ENCODE data around the gene TSR1.

TSR1 gene

DNA sequence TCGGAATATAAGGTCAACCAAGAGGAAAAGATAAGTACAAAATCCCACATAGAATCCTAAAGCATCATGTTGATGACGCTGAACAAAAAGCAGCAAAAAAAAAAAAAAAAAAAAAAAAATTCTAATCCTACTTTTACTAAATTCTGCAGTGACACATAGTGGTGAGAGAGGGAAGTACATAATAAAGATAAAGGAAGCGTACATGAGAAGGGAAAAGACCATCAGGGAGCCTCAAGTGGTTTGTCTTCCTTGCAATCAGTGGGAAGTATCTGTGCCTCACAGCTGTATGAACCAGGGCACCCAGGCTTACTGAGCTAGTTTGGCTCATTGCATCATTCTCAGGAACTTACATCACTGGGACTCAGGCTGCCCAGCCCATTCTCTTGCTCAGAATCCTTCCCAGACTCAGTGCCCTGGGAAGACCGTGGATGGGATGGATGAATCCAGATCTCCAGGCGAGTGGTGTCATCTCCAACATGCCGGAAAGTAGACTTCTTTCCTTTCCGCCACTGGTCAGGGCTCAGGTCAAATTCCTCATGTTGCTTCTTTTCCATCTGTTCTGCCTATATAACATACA lies 53.9 kb downstream of the TSR1 start:
- no peaks in the 10 kb centered on the region for H3K9me3 ChIP-seq (ENCODE audit: control insufficient read depth in 2 of 2, low read length in 2 of 2)
- H3K27ac ChIP-seq (ENCODE audit: low read length), result no peak overlapping the region
- no peaks in the 10 kb centered on the region for H3K27me3 ChIP-seq (ENCODE audit: control insufficient read depth in 1 of 2, insufficient read depth in 2 of 2, low read length in 2 of 2)
- peaks cover 27 to 46% of the 10 kb centered on the region in 2 donors for H3K36me3 ChIP-seq (ENCODE audit: control insufficient read depth in 2 of 2, insufficient read depth in 2 of 2, low read length in 2 of 2)
- peaks cover 2% of the 10 kb centered on the region for H3K4me1 ChIP-seq (ENCODE audit: control insufficient read depth, insufficient read depth, low read length)
- no peak overlapping the region for H3K9ac ChIP-seq (ENCODE audit: low read length in 2 of 2)
- H3K4me3 ChIP-seq (ENCODE audit: low read length in 2 of 2), result no peak overlapping the region

DNA sequence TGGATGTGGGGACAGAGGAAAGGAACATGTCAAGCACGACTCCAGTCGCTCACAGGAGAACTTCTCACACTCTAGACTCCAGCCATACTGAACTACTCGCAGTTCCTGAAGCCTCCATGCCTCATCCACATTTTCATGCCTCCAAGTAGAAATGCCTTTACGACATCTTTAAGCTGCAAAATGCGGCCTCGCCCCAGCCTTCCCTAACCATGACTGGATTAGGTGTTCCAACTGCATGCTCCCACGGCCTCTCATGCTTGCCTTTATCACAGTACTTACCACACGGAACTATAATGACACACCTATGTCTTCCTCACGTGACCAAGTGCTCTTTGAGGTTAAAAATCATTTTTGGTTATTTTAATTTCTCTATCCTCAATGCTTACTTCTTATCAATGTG lies 56.5 kb downstream of the TSR1 start:
- H3K36me3 ChIP-seq (ENCODE audit: control insufficient read depth in 2 of 2, insufficient read depth in 2 of 2, low read length in 2 of 2), result peaks cover 22 to 46% of the 10 kb centered on the region in 2 donors
- no peaks in the 10 kb centered on the region for H3K9me3 ChIP-seq (ENCODE audit: control insufficient read depth in 2 of 2, low read length in 2 of 2)
- no peaks in the 10 kb centered on the region for H3K27me3 ChIP-seq (ENCODE audit: control insufficient read depth in 1 of 2, insufficient read depth in 2 of 2, low read length in 2 of 2)
- H3K4me1 ChIP-seq (ENCODE audit: control insufficient read depth, insufficient read depth, low read length), result peaks cover 2% of the 10 kb centered on the region
- no peak overlapping the region for H3K9ac ChIP-seq (ENCODE audit: low read length in 2 of 2)
- H3K27ac ChIP-seq (ENCODE audit: low read length), result no peak overlapping the region
- H3K4me3 ChIP-seq (ENCODE audit: low read length in 2 of 2), result no peak overlapping the region

DNA sequence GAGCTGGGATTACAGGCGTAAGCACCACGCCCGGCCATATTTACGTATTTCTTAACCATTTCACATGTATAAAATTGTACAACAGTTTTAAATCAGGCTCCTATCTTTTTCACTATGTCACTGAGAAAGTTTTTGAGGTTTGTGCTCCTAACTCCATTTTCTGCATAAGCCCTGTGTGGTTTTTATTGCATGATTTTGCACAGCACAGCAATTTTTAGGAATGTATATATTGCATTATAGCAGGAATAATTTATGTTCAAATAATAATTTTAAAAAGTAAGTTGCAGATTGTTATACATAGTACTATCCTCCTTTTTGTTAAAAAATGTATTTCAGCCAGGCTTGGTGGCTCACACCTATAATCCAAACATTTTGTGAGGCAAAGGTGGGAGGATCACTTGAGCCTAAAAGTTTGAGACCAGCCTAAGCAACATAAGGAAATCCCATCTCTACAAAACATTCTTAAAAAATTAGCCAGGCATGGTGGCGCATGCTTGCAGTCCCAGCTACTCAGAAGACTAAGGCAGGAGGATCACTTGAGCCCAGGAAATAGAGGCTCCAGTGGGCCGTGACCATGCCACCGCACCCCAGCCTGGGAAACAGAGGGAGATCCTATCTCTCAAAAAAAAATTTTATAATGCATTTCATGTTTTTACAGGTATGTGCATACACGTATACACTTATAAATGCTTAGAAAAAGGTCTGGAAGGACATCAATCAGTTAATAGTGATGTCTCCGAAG lies 58.7 kb downstream of the TSR1 start:
- peaks cover 15 to 31% of the 10 kb centered on the region in 2 donors for H3K36me3 ChIP-seq (ENCODE audit: control insufficient read depth in 2 of 2, insufficient read depth in 2 of 2, low read length in 2 of 2)
- H3K4me3 ChIP-seq (ENCODE audit: low read length in 2 of 2), result no peak overlapping the region
- H3K9ac ChIP-seq (ENCODE audit: low read length in 2 of 2), result no peak overlapping the region
- H3K27me3 ChIP-seq (ENCODE audit: control insufficient read depth in 1 of 2, insufficient read depth in 2 of 2, low read length in 2 of 2), result no peaks in the 10 kb centered on the region
- no peak overlapping the region for H3K27ac ChIP-seq (ENCODE audit: low read length)
- no peaks in the 10 kb centered on the region for H3K9me3 ChIP-seq (ENCODE audit: control insufficient read depth in 2 of 2, low read length in 2 of 2)
- H3K4me1 ChIP-seq (ENCODE audit: control insufficient read depth, insufficient read depth, low read length), result peaks cover 2% of the 10 kb centered on the region

DNA sequence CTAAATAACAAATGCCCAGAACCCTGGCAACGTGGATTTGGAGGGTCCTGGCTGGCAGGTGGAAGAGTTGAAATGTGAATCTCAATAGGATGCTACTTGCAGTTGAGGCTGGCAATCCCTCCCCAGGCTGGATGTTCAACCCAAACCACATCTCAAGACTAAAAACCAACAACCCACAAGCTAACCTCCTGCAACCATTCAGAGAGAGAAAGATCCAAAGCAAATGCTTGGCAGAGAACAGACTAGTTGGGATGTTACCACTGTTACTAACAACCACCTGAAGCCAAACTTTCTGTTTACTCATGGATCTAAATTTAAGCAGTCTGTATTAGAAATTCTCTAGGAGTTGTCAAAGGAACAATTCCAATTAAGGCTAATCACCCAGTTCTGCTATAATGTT lies 60.5 kb downstream of the TSR1 start:
- H3K36me3 ChIP-seq (ENCODE audit: control insufficient read depth in 2 of 2, insufficient read depth in 2 of 2, low read length in 2 of 2), result peaks cover 7 to 19% of the 10 kb centered on the region in 2 donors
- no peaks in the 10 kb centered on the region for H3K4me1 ChIP-seq (ENCODE audit: control insufficient read depth, insufficient read depth, low read length)
- H3K9ac ChIP-seq (ENCODE audit: low read length in 2 of 2), result no peak overlapping the region
- no peak overlapping the region for H3K4me3 ChIP-seq (ENCODE audit: low read length in 2 of 2)
- peak overlapping the region; percentile 2 for H3K27ac ChIP-seq (ENCODE audit: low read length)
- H3K9me3 ChIP-seq (ENCODE audit: control insufficient read depth in 2 of 2, low read length in 2 of 2), result no peaks in the 10 kb centered on the region
- no peaks in the 10 kb centered on the region for H3K27me3 ChIP-seq (ENCODE audit: control insufficient read depth in 1 of 2, insufficient read depth in 2 of 2, low read length in 2 of 2)

DNA sequence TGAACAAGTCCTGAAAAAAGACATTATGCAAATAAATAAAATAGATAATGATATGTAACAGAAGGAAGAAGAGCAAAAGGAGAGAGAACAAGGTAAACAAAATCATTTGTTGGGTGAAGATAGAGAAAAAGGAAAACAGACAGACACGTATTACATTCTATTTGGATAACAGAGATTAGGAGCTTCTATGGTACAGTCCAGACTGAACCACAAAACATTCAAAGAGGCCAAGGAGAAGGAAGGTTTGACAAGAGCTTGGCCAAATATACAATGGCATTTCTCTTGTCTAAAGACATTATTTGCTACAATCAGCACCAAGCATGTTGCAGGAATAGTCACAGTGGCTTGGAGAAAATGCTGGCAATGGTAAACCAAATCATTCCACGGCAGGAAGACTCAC lies 61.8 kb downstream of the TSR1 start:
- no peak overlapping the region for H3K9ac ChIP-seq (ENCODE audit: low read length in 2 of 2)
- no peak overlapping the region for H3K27ac ChIP-seq (ENCODE audit: low read length)
- no peaks in the 10 kb centered on the region for H3K9me3 ChIP-seq (ENCODE audit: control insufficient read depth in 2 of 2, low read length in 2 of 2)
- H3K4me1 ChIP-seq (ENCODE audit: control insufficient read depth, insufficient read depth, low read length), result no peaks in the 10 kb centered on the region
- no peaks in the 10 kb centered on the region for H3K27me3 ChIP-seq (ENCODE audit: control insufficient read depth in 1 of 2, insufficient read depth in 2 of 2, low read length in 2 of 2)
- no peak overlapping the region for H3K4me3 ChIP-seq (ENCODE audit: low read length in 2 of 2)
- peaks cover 4 to 12% of the 10 kb centered on the region in 2 donors for H3K36me3 ChIP-seq (ENCODE audit: control insufficient read depth in 2 of 2, insufficient read depth in 2 of 2, low read length in 2 of 2)
